Occipital lobe (tissue), 2 donors: Measurements from ENCODE around the gene DIAPH2. TPM values are rescaled to one million over a fixed set of nuclear protein-coding genes. Genes with fewer than 3 reads are reported as not detected.

ENCODE experiments used
- DNase-seq: peaks from one replicate; lab custom pipeline; 2025; lab: John Stamatoyannopoulos, UW
- total RNA-seq: library from RNA; depleted of rRNA; stranded (reverse); fragments of >200 nt; gene quantifications from one replicate; pipeline ENCODE4 v1.2.3, GENCODE V29; 2014

Gene DIAPH2
- total RNA-seq, 1 donor from 2014 or later = 18.2 TPM

GRCh38 chrX:97547877-97548578 is 863.4 kb downstream of the DIAPH2 start:
- no peak for DNase-seq

GRCh38 chrX:97551821-97552220 is 867.2 kb downstream of the DIAPH2 start:
- DNase-seq = no peak

- no peak for DNase-seq
Observed at GRCh38 chrX:97553833-97554232, 869.2 kb downstream of the DIAPH2 start.

DNA sequence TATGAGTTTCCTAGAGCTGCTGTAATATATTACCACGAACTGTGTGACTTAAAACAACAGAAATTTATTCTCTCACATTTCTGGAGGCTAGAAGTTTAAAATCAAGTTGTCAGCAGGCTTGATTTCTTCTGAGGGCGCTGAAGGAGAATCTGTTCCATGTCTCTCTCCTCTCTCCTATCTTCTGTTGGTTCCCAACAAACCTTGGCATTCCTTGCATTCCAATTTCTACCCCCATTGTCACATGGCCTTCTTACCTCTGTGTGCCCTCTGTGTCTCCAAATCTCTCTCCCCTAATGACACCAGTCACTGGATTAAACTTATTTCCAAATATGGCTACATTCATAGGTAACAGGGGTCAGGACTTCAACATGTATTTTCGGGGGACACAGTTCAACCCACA is 871.7 kb downstream of the DIAPH2 start:
- no peak for DNase-seq

DNA sequence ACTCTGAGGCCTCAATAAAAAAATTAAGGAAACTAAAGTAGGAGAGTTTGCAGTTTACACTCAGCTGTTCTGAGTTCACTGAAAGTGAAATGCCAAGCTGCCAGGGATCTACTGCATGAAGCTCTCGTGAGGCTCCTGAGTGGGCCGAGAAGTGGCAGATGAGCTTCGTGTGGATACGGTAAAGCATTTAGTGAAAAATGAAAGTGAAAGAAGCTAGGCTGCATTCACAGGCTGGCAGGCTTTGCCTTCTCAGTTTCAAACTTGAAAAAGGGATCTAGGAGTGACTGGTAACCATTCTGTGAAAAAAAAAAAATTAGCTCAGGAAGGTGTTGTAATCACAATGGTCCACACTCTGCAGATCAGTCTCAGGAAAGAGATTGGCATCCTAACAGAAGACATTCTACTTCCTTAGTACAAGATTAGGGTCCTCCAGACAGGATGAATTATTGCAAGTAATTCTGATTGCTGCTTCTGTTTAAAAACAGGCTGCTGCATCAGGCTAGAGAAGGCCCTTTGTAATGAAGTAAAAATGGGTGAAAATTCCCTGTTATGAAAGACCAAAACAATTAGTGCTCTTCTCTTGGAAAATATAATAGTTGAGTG is 879.0 kb downstream of the DIAPH2 start:
- DNase-seq = peak; percentile 0

DNA sequence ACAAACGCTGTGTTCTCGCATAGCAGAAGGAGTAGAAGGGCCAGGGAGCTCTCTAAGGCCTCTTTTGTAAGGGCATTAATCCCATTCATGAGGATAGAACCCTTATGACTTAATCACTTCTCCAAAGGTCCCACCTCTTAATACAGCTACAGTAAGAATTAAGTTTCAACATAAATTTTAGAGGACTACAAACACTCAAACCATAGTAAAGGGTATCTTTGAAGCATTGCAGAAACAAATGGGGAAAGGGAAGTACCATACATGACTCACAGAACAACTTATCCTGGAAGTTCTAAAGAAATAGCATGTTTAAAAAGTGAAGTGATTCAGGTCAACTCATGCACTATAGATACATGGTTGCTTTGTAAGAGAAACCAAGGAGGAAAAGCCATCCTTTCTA is 879.9 kb downstream of the DIAPH2 start:
- no peak for DNase-seq

- no peak for DNase-seq
Observed at GRCh38 chrX:97587171-97587570, 902.5 kb downstream of the DIAPH2 start.

GRCh38 chrX:97594646-97595224 is 910.1 kb downstream of the DIAPH2 start:
- no peak for DNase-seq

- DNase-seq = no peak
Observed at GRCh38 chrX:97597954-97598353, 913.3 kb downstream of the DIAPH2 start.

- no peak for DNase-seq
Observed at GRCh38 chrX:97602465-97603258, 918.0 kb downstream of the DIAPH2 start.

DNA sequence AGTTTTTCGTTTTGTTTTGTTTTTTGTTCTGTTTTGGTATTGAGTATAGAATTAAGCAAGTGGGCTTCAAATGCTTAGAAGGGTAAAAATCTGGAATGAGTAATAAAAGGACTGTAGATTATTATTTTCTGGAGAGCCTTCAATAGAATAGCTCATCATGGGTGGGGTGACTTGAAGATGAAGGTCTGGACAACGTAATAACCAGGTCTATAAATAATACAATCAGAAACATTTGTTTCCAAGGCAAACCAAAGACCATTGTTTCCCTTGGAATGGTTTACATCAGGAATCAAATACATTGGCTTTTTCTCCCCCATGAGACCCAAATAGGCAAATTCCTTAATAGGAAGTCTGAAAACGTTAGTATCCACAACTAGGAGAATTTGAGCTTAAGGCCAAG is 920.6 kb downstream of the DIAPH2 start:
- DNase-seq = no peak

DNA sequence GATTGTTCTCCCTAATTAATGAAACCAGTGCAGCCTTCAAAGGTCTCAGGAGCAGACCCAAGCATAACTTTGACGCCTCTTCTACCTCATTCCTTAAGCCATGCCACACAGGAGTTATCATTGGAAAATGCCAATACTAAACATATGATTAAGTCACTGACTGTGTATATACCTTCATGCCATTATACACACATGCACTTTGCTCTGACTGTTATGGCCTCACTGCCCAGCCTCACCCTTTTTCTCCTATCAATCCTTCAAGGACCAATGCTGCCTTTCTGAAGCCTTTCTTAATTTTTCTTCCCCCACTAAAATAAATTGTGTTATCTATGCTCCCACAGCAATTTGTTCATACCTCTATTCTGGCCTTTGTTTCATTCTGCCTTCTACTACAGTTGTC is 924.7 kb downstream of the DIAPH2 start:
- DNase-seq = no peak

GRCh38 chrX:97609938-97610337 is 925.3 kb downstream of the DIAPH2 start:
- no peak for DNase-seq

DNA sequence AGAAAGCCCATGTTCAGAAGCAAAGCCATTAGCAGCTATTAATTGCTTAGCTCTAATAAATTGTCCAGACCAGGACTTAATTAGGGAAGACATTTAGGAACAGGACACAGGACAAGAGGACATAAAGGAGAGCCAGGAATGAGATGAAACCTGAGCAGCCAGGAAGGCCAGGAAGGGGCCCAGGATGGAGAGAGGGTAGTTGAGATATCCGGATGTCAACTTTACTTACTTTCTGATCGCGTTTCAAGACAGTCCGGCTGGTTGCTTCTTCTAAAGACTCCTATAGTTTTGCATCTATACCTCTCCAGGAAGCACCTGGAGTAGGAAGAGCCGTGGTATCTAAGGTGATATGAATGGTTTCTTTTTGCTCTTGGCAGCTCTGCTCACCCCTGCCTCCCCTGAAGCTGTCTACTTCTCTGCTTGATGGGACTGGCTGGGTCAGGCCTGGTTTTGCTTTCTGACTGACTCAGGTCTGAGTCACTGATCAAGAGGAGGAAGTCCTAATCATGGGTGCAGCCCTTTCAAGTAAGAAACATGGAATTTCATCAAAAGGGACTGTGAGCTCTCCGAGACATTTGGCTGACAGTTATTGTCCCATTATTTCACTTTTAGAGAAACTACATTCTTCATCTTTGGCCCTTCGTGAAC is 932.4 kb downstream of the DIAPH2 start:
- no peak for DNase-seq

- no peak for DNase-seq
Observed at GRCh38 chrX:97619499-97619898, 934.9 kb downstream of the DIAPH2 start.

DNA sequence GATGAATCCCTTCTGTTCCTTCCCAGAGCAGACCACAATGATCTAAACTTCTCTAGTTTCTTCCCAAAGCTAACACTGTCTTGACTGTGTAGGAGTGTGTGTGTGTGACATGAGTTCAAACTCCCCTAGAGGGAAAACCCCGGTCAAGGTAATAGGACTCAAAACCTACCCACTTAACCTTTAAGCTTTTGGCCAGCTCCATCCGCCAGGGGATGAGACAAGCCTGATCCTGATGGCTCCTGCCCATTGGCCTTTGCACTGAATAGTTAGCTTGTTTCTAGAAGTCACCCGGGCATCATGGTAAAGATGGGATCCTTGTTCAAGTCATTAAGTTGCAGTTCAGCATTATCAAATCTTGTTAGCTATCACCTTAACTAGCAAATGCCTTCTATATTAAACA is 937.5 kb downstream of the DIAPH2 start:
- DNase-seq = no peak

DNA sequence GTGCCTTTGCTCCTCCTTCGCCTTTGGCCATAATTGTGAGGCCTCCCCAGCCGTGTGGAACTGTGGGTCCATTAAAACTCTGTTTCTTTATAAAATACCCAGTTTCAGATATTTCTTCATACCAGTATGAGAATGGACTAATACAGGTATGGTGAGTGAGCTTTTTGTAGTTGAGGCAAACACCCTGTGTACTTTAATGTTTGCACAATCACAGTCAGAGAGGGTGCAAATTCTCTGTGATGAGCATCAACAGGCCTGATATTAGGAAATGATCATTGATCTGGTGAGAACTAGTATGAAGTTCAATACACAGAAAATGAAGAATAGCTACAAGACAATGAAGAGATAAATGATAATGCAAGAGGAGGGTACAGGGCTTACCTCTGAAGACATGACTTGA is 943.7 kb downstream of the DIAPH2 start:
- no peak for DNase-seq

DNA sequence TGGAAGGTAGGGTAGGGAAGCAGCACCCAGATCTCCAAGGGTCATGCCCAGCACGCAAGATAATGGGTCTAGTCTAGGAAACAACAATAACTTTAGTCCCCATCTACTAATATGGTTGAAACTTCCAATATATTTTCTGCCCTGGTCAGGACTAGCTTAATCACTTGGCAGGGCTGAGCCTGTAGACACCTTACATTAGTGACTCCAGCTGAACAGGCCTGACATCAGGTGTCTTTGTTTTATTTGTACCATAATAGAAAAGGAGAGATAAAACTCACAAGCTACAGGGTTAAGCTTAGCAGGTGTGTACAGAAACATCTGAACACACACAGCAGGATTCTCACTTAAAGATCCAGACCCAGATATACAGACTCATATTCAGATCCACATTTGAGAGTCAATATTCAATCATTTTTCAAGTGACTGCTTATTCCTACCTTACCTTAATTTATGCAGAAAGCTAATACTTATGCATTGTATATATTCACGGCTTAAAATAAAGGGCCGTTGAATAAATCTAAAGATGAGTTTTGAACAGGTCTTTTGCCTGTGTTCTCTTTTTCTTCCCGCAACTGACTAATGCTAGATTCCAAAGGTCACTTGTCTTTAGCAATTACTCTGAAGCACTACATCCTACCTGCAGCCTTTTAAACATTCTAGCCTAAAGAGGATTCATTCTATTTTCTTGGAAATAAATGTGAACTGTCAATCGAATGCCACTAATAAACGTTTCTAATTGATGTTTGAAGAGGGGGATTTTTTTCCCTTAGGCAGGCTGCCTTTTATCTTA is 944.4 kb downstream of the DIAPH2 start:
- no peak for DNase-seq

GRCh38 chrX:97629597-97629985 is 944.9 kb downstream of the DIAPH2 start:
- no peak for DNase-seq

GRCh38 chrX:97633798-97634197 is 949.2 kb downstream of the DIAPH2 start:
- DNase-seq = no peak
